ENCODE results near the gene TMC1.

The TMC1 gene

DNA sequence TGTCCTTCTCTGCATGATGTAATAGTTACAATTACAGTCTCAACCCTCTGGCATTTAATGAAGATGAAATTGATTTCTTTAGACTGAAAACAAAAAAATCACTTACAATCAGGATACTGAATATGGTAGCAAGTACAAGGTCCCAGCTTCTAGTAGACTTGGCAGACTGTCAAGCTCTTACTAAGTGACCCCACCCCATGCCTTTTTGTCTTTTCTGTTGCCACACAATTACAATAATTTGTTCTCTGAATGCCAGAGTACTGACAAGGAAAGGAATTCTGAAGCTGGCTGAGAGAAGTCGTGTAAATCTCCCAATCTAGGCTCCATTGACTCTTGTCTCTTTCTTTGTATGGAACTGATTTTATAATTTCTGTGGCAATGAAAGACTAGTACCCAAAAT, 154.2 kb downstream of the TMC1 start:
- no peak overlapping the region for H4K91ac ChIP-seq (ENCODE audit: low read depth, low read length)
- no peak overlapping the region for H3K18ac ChIP-seq (ENCODE audit: low read length)
- no peak overlapping the region for H3K4me3 ChIP-seq (ENCODE audit: low read depth, low read length)
- WGBS (ENCODE audit: extremely low coverage, insufficient coverage, insufficient read length) = no CpG with 5 or more reads among the region's 1 CpG
- no peaks in the 10 kb centered on the region for H3K79me1 ChIP-seq (ENCODE audit: low read length)
- no peak overlapping the region for H2AFZ ChIP-seq (ENCODE audit: insufficient read depth, low read length, poor library complexity)
- H3K79me2 ChIP-seq (ENCODE audit: control insufficient read depth, insufficient read depth, low read length, poor library complexity) = no peaks in the 10 kb centered on the region
- no peak overlapping the region for H3K23ac ChIP-seq (ENCODE audit: low read length)
- no peak overlapping the region for H4K8ac ChIP-seq (ENCODE audit: low read depth, low read length)
- no peak overlapping the region for H4K12ac ChIP-seq (ENCODE audit: low read depth, low read length)
- H3K9ac ChIP-seq (ENCODE audit: low read length) = no peak overlapping the region
- no peaks in the 10 kb centered on the region for H3K27me3 ChIP-seq (ENCODE audit: insufficient read depth, low read length)
- no peaks in the 10 kb centered on the region for H3K4me1 ChIP-seq (ENCODE audit: control insufficient read depth in 1 of 2, insufficient read depth in 2 of 2, low read length in 2 of 2)
- H2BK12ac ChIP-seq (ENCODE audit: low read length) = no peak overlapping the region
- DNase-seq = peak in 1 of 2 donors; percentile 2
- no peak overlapping the region for H2BK120ac ChIP-seq (ENCODE audit: insufficient read depth, low read length, poor library complexity)
- H3K4ac ChIP-seq (ENCODE audit: low read depth, low read length) = no peak overlapping the region
- H3K9me3 ChIP-seq (ENCODE audit: insufficient read depth, low read depth, low read length) = no peaks in the 10 kb centered on the region
- H2AK5ac ChIP-seq (ENCODE audit: low read length) = no peak overlapping the region
- H3K14ac ChIP-seq (ENCODE audit: low read length) = no peak overlapping the region
- H2BK5ac ChIP-seq (ENCODE audit: low read depth, low read length, poor library complexity) = no peak overlapping the region
- no peak overlapping the region for H3K4me2 ChIP-seq (ENCODE audit: low read length)
- H3K36me3 ChIP-seq (ENCODE audit: control insufficient read depth in 1 of 2, insufficient read depth in 2 of 2, low read length in 2 of 2) = no peaks in the 10 kb centered on the region
- H3K27ac ChIP-seq (ENCODE audit: low read depth, low read length) = no peak overlapping the region

DNA sequence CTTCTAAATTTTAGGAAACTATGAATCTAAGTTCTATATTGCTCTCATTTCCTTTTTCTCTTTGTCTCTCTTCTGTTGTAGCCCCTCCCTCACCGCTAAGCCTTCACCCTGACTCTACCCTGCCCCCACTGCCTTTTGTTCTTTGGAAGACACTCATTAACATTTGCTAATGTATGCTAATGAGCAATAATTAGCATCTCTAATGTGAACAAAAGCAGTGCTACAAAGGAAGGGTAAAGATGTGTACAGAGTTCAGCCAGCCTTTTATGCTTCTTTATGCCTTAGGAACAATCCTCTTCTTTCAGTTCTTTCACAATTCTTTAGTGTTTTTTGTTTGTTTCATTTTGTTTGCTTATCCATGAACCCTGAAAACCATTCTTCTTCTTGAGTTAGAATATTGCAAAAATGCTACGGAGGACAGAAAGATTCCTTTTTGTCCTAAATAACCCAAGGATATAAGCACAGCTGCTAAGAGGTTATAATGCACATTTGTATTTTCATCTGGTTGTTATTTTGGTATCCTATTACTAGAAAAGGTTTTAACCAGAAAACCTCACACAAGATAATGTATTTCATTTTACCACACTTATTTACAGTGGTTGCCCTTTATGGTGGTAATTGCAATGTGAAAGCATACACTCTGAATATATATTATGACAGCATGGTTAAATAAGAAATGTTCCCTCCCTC, 159.3 kb downstream of the TMC1 start:
- Histone ChIP-seq H3K79me2 (ENCODE audit: control insufficient read depth, insufficient read depth, low read length, poor library complexity) (no peaks in the 10 kb centered on the region), H3K14ac (ENCODE audit: low read length) (no peak overlapping the region), H4K12ac (ENCODE audit: low read depth, low read length) (no peak overlapping the region), H2BK5ac (ENCODE audit: low read depth, low read length, poor library complexity) (no peak overlapping the region), H2BK12ac (ENCODE audit: low read length) (no peak overlapping the region), H3K18ac (ENCODE audit: low read length) (no peak overlapping the region), H3K27ac (ENCODE audit: low read depth, low read length) (no peak overlapping the region), H3K9me3 (ENCODE audit: insufficient read depth, low read depth, low read length) (no peaks in the 10 kb centered on the region), H3K27me3 (ENCODE audit: insufficient read depth, low read length) (no peaks in the 10 kb centered on the region), H3K4me3 (ENCODE audit: low read depth, low read length) (no peak overlapping the region), H3K23ac (ENCODE audit: low read length) (no peak overlapping the region), H3K4ac (ENCODE audit: low read depth, low read length) (no peak overlapping the region), H2BK120ac (ENCODE audit: insufficient read depth, low read length, poor library complexity) (no peak overlapping the region), H3K36me3 (ENCODE audit: control insufficient read depth in 1 of 2, insufficient read depth in 2 of 2, low read length in 2 of 2) (no peaks in the 10 kb centered on the region), H4K8ac (ENCODE audit: low read depth, low read length) (no peak overlapping the region), H3K4me1 (ENCODE audit: control insufficient read depth in 1 of 2, insufficient read depth in 2 of 2, low read length in 2 of 2) (no peaks in the 10 kb centered on the region), H3K79me1 (ENCODE audit: low read length) (no peaks in the 10 kb centered on the region), H3K9ac (ENCODE audit: low read length) (no peak overlapping the region), H3K4me2 (ENCODE audit: low read length) (no peak overlapping the region), H2AK5ac (ENCODE audit: low read length) (no peak overlapping the region), H4K91ac (ENCODE audit: low read depth, low read length) (no peak overlapping the region), H2AFZ (ENCODE audit: insufficient read depth, low read length, poor library complexity) (no peak overlapping the region)
- no CpG with 5 or more reads among the region's 2 CpGs for WGBS (ENCODE audit: extremely low coverage, insufficient coverage, insufficient read length)
- DNase-seq = no peak

DNA sequence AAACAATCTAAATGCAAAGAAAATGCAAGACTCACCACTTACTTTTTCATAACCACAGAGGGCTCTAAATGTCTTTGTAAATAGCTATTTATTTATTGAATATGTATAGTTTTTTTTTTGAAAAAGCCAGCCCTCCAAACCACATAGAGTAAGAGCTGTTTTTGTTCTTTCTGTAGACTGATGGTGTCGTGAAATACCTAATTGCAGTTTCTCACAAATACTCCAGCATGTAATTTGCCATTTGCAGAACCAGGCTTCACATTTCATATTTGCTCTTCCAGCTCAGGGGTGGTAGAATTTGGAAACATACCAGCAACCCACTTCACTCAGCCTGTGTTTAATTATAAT, 159.8 kb downstream of the TMC1 start:
- Histone ChIP-seq H2BK12ac (ENCODE audit: low read length) (no peak overlapping the region), H2AFZ (ENCODE audit: insufficient read depth, low read length, poor library complexity) (no peak overlapping the region), H2AK5ac (ENCODE audit: low read length) (no peak overlapping the region), H2BK5ac (ENCODE audit: low read depth, low read length, poor library complexity) (no peak overlapping the region), H3K79me1 (ENCODE audit: low read length) (no peaks in the 10 kb centered on the region), H3K18ac (ENCODE audit: low read length) (no peak overlapping the region), H3K4me3 (ENCODE audit: low read depth, low read length) (no peak overlapping the region), H3K9me3 (ENCODE audit: insufficient read depth, low read depth, low read length) (no peaks in the 10 kb centered on the region), H3K27me3 (ENCODE audit: insufficient read depth, low read length) (no peaks in the 10 kb centered on the region), H3K14ac (ENCODE audit: low read length) (no peak overlapping the region), H4K12ac (ENCODE audit: low read depth, low read length) (no peak overlapping the region), H2BK120ac (ENCODE audit: insufficient read depth, low read length, poor library complexity) (no peak overlapping the region), H4K8ac (ENCODE audit: low read depth, low read length) (no peak overlapping the region), H3K36me3 (ENCODE audit: control insufficient read depth in 1 of 2, insufficient read depth in 2 of 2, low read length in 2 of 2) (no peaks in the 10 kb centered on the region), H3K79me2 (ENCODE audit: control insufficient read depth, insufficient read depth, low read length, poor library complexity) (no peaks in the 10 kb centered on the region), H3K4ac (ENCODE audit: low read depth, low read length) (no peak overlapping the region), H3K27ac (ENCODE audit: low read depth, low read length) (no peak overlapping the region), H4K91ac (ENCODE audit: low read depth, low read length) (no peak overlapping the region), H3K9ac (ENCODE audit: low read length) (no peak overlapping the region), H3K4me2 (ENCODE audit: low read length) (no peak overlapping the region), H3K23ac (ENCODE audit: low read length) (no peak overlapping the region), H3K4me1 (ENCODE audit: control insufficient read depth in 1 of 2, insufficient read depth in 2 of 2, low read length in 2 of 2) (no peaks in the 10 kb centered on the region)
- no CpG with 5 or more reads among the region's 1 CpG for WGBS (ENCODE audit: extremely low coverage, insufficient coverage, insufficient read length)
- DNase-seq = no peak

DNA sequence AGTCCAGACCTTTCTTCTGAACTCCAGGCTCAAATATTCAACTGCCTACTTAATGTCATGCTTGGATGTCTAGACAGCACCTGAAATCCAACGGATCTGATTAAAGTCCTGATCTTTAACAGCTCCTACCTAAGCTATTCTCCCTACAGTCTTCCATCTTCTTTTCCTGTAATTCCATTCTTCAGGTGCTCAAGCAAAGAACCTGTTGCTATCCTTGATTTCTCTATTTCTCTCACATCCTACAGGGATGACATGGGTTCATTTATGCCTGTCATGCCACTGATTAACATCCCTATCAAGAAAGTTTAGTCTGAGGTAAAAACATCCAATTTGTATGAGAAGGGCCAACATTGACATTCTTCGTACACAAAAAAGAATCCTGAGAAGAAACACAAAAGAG, 163.2 kb downstream of the TMC1 start:
- Histone ChIP-seq H3K9me3 (ENCODE audit: insufficient read depth, low read depth, low read length) (no peaks in the 10 kb centered on the region), H2BK120ac (ENCODE audit: insufficient read depth, low read length, poor library complexity) (no peak overlapping the region), H3K79me1 (ENCODE audit: low read length) (no peaks in the 10 kb centered on the region), H3K4me2 (ENCODE audit: low read length) (no peak overlapping the region), H3K9ac (ENCODE audit: low read length) (no peak overlapping the region), H3K18ac (ENCODE audit: low read length) (no peak overlapping the region), H3K4me3 (ENCODE audit: low read depth, low read length) (no peak overlapping the region), H3K79me2 (ENCODE audit: control insufficient read depth, insufficient read depth, low read length, poor library complexity) (no peaks in the 10 kb centered on the region), H3K27me3 (ENCODE audit: insufficient read depth, low read length) (no peaks in the 10 kb centered on the region), H3K27ac (ENCODE audit: low read depth, low read length) (no peak overlapping the region), H3K4me1 (ENCODE audit: control insufficient read depth in 1 of 2, insufficient read depth in 2 of 2, low read length in 2 of 2) (no peaks in the 10 kb centered on the region), H3K36me3 (ENCODE audit: control insufficient read depth in 1 of 2, insufficient read depth in 2 of 2, low read length in 2 of 2) (no peaks in the 10 kb centered on the region), H2BK5ac (ENCODE audit: low read depth, low read length, poor library complexity) (no peak overlapping the region), H4K12ac (ENCODE audit: low read depth, low read length) (no peak overlapping the region), H2AFZ (ENCODE audit: insufficient read depth, low read length, poor library complexity) (no peak overlapping the region), H4K8ac (ENCODE audit: low read depth, low read length) (no peak overlapping the region), H3K14ac (ENCODE audit: low read length) (no peak overlapping the region), H3K4ac (ENCODE audit: low read depth, low read length) (no peak overlapping the region), H2AK5ac (ENCODE audit: low read length) (no peak overlapping the region), H2BK12ac (ENCODE audit: low read length) (no peak overlapping the region), H4K91ac (ENCODE audit: low read depth, low read length) (no peak overlapping the region), H3K23ac (ENCODE audit: low read length) (no peak overlapping the region)
- no peak for DNase-seq
- WGBS (ENCODE audit: extremely low coverage, insufficient coverage, insufficient read length) = no CpG with 5 or more reads among the region's 2 CpGs

Data from trophoblast cell (in vitro differentiated cells and primary cell).